Smooth muscle cell (in vitro differentiated cells): Measurements from ENCODE around the gene MINK1. TPM values are rescaled to one million over a fixed set of nuclear protein-coding genes. Genes with fewer than 3 reads are reported as not detected.

Experiments used
- DNase-seq: peaks from one replicate; lab custom pipeline; 2025; ENCODE audit not compliant: unreplicated experiment; lab: John Stamatoyannopoulos, UW
- H2AFZ ChIP-seq: fragments of 200-600 bp; sonication (generic); 2 replicates; pipeline ENCODE4 v1.6.0; 2016; ENCODE audit warnings: antibody characterized with exemption, low read depth, mild to moderate bottlenecking
- H3F3A ChIP-seq: fragments of 200-600 bp; sonication (generic); 2 replicates; pipeline ENCODE4 v1.6.0; 2017; ENCODE audit warnings: antibody characterized with exemption, low read depth
- H3K27ac ChIP-seq: fragments of 200-600 bp; sonication (generic); 2 replicates; pipeline ENCODE4 v1.5.1; 2016; ENCODE audit warnings: low read depth, mild to moderate bottlenecking
- H3K27me3 ChIP-seq: fragments of 200-600 bp; sonication (generic); 2 replicates; pipeline ENCODE4 v1.6.1; 2016; ENCODE audit warnings: low read depth, mild to moderate bottlenecking
- H3K36me3 ChIP-seq: fragments of 200-600 bp; sonication (generic); 2 replicates; pipeline ENCODE4 v1.5.1; 2016; ENCODE audit warnings: low read depth
- H3K4me1 ChIP-seq: fragments of 200-600 bp; sonication (generic); 2 replicates; pipeline ENCODE4 v1.5.1; 2016; ENCODE audit warnings: low read depth
- H3K4me2 ChIP-seq: fragments of 200-600 bp; sonication (generic); 2 replicates; pipeline ENCODE4 v1.6.0; 2016; ENCODE audit warnings: mild to moderate bottlenecking
- H3K4me3 ChIP-seq: fragments of 200-600 bp; sonication (generic); 2 replicates; pipeline ENCODE4 v1.5.1; 2016; ENCODE audit warnings: mild to moderate bottlenecking
- H3K79me2 ChIP-seq: fragments of 200-600 bp; sonication (generic); 2 replicates; pipeline ENCODE4 v1.6.0; 2016; ENCODE audit warnings: low read depth, mild to moderate bottlenecking
- H3K9ac ChIP-seq: fragments of 200-600 bp; sonication (generic); 2 replicates; pipeline ENCODE4 v1.6.0; 2016; ENCODE audit warnings: low read depth
- H3K9me3 ChIP-seq: fragments of 200-600 bp; sonication (generic); replicated peaks from 2 replicates; pipeline ENCODE4 v1.5.1; 2016; ENCODE audit warnings: low read depth
- H4K20me1 ChIP-seq: fragments of 200-600 bp; sonication (generic); 2 replicates; pipeline ENCODE4 v1.6.0; 2016; ENCODE audit warnings: low read depth
- WGBS: methylation state at CpG from one replicate; pipeline ENCODE4 v1.1.7; 2016; ENCODE audit warnings: low lambda C conversion rate; 5-methylcytosine and 5-hydroxymethylcytosine counted together
- polyA plus RNA-seq: library from polyadenylated mRNA; unstranded; fragments of >200 nt; fragmentation: Nextera tagmentation; extraction: Ambion mirVana; gene quantifications from 2 replicates; pipeline ENCODE4 v1.2.1, GENCODE V29; 2016
- total RNA-seq: library from RNA; depleted of rRNA; stranded (reverse); fragments of >200 nt; gene quantifications from 2 replicates; pipeline ENCODE4 v1.2.3, GENCODE V29; 2014
- TF ChIP-seq, protein P1 (sequence below): fragments of 200-600 bp; sonication (generic); IDR thresholded peaks from 2 replicates; pipeline ENCODE4 v1.5.1; 2017; ENCODE audit warnings: borderline replicate concordance, mild to moderate bottlenecking, antibody characterized with exemption; ENCODE audit not compliant: insufficient read depth, poor library complexity, severe bottlenecking

Gene MINK1
- total and polyA plus RNA-seq, 2 experiments from 2014 or later = 26.6 to 26.8 TPM

DNA sequence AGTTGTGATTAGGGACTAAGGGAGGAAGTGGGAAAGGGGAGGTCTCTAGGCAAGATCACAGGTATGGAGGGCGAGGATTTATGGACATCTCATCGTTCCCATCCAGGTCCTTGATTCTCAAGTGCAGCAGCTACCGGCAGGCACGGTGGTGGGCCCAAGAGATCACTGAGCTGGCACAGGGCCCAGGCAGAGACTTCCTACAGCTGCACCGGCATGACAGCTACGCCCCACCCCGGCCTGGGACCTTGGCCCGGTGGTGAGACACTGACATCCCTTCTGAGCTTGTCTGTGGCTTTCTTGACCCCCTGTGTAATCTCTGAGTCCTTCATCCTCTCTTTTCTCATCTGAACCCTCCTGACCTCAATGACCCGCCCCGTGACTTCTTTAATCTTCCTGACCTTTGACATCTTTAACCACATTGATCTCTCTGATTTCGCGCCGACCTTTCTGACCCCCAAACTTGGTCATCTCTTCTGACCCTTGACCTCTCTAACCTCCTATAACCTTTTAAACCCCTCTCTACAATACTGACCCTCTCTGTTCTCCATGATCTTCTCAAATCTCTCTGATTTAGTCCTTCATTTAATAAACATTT is 22.3 kb upstream of the MINK1 start:
- no peaks in the 10 kb centered on the region for H3K27me3 ChIP-seq

DNA sequence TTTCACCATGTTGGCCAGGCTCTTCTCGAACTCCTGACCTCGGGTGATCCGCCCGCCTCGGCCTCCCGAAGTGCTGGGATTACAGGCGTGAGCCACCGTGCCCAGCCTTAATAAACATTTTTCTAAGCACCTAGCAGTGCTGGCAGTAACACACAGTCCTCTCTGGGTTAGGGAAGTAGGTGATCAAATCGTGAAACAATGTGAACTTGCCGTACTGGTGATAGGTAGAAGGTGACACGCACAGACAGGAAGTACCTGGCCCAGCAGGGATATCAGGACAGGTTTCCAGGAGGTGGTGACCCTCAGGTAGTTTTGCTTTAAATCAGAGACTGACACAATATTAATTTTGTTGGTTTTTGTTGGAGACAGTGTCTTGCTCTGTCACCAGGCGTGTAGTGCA is 21.7 kb upstream of the MINK1 start:
- H3K79me2 ChIP-seq = no peaks in the 10 kb centered on the region
- no peak overlapping the region for H2AFZ ChIP-seq
- 94% methylated on average over 12 of the region's 12 CpGs for WGBS
- H4K20me1 ChIP-seq = no peaks in the 10 kb centered on the region
- H3K9me3 ChIP-seq = no peaks in the 10 kb centered on the region
- peaks cover 5% of the 10 kb centered on the region for H3K4me1 ChIP-seq
- no peaks in the 10 kb centered on the region for H3K36me3 ChIP-seq
- no peak overlapping the region for H3K4me2 ChIP-seq
- H3K27ac ChIP-seq = no peak overlapping the region
- no peaks in the 10 kb centered on the region for H3K27me3 ChIP-seq
- no peak overlapping the region for H3K4me3 ChIP-seq
- TF ChIP-seq, protein P1, sequence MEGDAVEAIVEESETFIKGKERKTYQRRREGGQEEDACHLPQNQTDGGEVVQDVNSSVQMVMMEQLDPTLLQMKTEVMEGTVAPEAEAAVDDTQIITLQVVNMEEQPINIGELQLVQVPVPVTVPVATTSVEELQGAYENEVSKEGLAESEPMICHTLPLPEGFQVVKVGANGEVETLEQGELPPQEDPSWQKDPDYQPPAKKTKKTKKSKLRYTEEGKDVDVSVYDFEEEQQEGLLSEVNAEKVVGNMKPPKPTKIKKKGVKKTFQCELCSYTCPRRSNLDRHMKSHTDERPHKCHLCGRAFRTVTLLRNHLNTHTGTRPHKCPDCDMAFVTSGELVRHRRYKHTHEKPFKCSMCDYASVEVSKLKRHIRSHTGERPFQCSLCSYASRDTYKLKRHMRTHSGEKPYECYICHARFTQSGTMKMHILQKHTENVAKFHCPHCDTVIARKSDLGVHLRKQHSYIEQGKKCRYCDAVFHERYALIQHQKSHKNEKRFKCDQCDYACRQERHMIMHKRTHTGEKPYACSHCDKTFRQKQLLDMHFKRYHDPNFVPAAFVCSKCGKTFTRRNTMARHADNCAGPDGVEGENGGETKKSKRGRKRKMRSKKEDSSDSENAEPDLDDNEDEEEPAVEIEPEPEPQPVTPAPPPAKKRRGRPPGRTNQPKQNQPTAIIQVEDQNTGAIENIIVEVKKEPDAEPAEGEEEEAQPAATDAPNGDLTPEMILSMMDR = no peak
- H3F3A ChIP-seq = no peaks in the 10 kb centered on the region
- no peak overlapping the region for H3K9ac ChIP-seq
- DNase-seq = no peak

More for the DNA sequence above, 22.3 kb upstream of the MINK1 start:
- Histone ChIP-seq H3K9ac (no peak overlapping the region), H3F3A (no peaks in the 10 kb centered on the region), H2AFZ (no peak overlapping the region), H3K4me2 (no peak overlapping the region), H3K9me3 (no peaks in the 10 kb centered on the region), H3K4me3 (no peak overlapping the region), H3K79me2 (no peaks in the 10 kb centered on the region), H3K36me3 (no peaks in the 10 kb centered on the region), H3K27ac (no peak overlapping the region), H3K4me1 (peaks cover 10% of the 10 kb centered on the region), H4K20me1 (no peaks in the 10 kb centered on the region)
- no peak for DNase-seq
- TF ChIP-seq, protein P1 = no peak
- WGBS = 98% methylated on average over 13 of the region's 13 CpGs

DNA sequence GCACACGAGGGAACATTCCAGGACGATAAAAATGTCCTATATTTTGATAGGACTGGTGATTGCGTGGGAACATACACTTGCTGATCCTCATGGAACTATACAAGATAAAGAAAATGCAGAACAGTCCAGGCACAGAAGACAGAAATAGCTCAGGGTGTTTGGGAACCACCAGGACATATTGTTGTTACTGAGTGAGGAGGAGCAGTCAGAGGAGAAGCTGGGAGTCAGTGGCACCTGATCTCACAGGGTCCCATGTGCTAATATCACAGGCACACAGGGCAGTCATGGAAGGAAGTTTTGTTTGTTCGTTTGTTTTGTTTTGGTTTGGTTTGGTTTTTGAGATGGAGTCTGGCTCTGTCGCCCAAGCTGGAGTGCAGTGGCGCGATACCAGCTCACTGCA is 20.4 kb upstream of the MINK1 start:
- no peak overlapping the region for H3K9ac ChIP-seq
- H3K9me3 ChIP-seq = no peaks in the 10 kb centered on the region
- H2AFZ ChIP-seq = no peak overlapping the region
- H3K4me2 ChIP-seq = no peak overlapping the region
- no peak overlapping the region for H3K4me3 ChIP-seq
- no peaks in the 10 kb centered on the region for H3K27me3 ChIP-seq
- no peaks in the 10 kb centered on the region for H4K20me1 ChIP-seq
- peaks cover 3% of the 10 kb centered on the region for H3K4me1 ChIP-seq
- 95% methylated on average over 7 of the region's 7 CpGs for WGBS
- no peaks in the 10 kb centered on the region for H3K36me3 ChIP-seq
- TF ChIP-seq, protein P1 = no peak
- H3K79me2 ChIP-seq = no peaks in the 10 kb centered on the region
- no peaks in the 10 kb centered on the region for H3F3A ChIP-seq
- DNase-seq = no peak
- H3K27ac ChIP-seq = no peak overlapping the region

DNA sequence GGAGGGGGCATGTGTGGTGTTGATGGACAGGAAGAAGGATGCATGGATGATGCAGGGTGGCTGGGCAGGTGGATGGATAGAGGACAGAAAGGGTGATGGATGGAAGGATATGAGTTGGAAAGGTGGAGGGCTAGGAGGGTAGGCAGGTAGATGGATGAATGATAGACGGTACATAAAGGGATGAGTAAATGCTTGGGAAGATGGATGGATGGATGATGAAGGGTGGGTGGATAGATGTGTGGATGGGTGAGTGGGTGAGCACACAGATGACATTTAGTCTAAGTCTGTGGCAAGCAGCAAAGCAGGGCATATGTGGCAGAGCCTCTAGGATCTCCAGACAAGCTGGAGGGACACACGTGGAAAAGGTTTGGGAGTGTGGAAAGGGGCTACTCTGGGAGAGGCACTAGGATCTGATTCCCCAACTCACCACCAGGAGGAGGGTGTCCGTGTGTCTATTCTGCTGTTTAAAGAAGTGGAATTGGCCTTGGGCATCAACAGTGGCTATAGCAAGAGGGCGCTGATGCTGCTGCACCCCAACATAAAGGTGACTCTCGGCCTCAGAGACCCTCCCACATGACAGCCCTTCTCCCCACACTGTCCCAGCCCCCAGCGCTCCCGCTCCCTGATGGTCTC is 18.0 kb upstream of the MINK1 start:
- no peak overlapping the region for H3K27ac ChIP-seq
- H2AFZ ChIP-seq = no peak overlapping the region
- no peaks in the 10 kb centered on the region for H3K9me3 ChIP-seq
- no peaks in the 10 kb centered on the region for H3K27me3 ChIP-seq
- TF ChIP-seq, protein P1 = peak; percentile 19
- WGBS = 87% methylated on average over 7 of the region's 7 CpGs
- H3F3A ChIP-seq = no peaks in the 10 kb centered on the region
- H3K4me1 ChIP-seq = no peaks in the 10 kb centered on the region
- H3K9ac ChIP-seq = no peak overlapping the region
- H3K4me3 ChIP-seq = no peak overlapping the region
- H3K79me2 ChIP-seq = no peaks in the 10 kb centered on the region
- no peak for DNase-seq
- no peaks in the 10 kb centered on the region for H3K36me3 ChIP-seq
- H3K4me2 ChIP-seq = no peak overlapping the region
- no peaks in the 10 kb centered on the region for H4K20me1 ChIP-seq
